ENCODE results near the gene SPOP.
"Not testable (repeated sequence)": the region's sequence is repeated elsewhere in the genome, so short reads cannot be mapped to it uniquely, and the experiment has no call there.

SPOP gene

GRCh38 chr17:49571764-49572163, 106.1 kb downstream of the SPOP start:
- DNase-seq (ENCODE audit: low read depth) = no peak

DNA sequence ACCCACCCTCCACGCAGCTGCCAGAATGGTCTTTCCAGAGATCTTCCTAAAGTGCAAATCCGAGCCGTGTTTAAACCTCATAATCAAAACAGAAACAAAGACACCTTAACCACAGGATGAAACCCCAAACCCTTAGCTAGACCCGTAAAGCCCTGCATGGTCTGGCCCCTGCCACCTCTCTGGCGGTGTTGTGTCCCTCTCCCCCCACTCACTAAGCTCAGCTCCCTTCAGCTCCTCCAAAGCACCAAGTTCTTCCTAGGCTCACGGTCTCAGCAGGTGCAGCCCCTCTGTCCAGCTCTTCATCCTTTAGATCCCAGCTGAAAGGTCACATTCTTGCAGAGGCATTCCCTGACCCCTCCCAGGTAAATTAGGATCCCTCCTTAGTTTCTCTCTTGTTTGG, 106.6 kb downstream of the SPOP start:
- no peak for DNase-seq (ENCODE audit: low read depth)

DNA sequence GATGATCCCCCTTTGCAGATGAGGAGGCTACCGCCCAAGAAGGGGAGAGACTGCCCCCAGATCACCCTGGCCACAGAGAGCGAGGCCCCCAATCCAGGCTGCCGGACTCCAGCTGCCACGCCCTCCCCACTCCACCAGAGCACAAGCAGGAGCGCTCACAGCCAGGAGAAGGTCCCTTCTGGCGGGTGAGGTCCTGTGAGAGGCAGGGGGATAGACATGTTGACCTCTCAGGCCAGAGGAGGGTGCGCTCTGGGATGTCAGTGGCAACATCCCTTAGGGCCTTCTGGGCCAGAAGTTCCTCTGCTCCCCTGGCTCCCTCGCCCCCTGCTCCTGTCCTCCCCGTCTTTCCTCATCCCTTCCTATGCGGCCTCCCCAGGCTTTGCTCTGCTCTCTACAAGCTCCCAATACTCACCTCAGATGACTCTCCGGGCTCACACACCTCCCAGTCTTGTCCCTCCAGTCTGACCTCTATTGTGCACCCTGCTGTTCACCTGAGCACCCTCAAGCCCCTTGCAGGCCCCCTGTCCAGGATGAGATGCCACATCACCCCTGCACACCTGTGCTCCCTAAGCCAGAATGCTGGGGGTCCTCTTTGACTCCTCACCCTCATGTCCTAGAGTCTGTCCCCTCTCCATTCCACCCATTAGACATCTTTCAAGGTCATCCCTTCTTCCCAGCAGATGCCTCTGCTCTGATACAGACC, 107.2 kb downstream of the SPOP start:
- DNase-seq (ENCODE audit: low read depth) = no peak

GRCh38 chr17:49568695-49569047, 109.2 kb downstream of the SPOP start:
- not testable (repeated sequence) for DNase-seq (ENCODE audit: low read depth)

DNA sequence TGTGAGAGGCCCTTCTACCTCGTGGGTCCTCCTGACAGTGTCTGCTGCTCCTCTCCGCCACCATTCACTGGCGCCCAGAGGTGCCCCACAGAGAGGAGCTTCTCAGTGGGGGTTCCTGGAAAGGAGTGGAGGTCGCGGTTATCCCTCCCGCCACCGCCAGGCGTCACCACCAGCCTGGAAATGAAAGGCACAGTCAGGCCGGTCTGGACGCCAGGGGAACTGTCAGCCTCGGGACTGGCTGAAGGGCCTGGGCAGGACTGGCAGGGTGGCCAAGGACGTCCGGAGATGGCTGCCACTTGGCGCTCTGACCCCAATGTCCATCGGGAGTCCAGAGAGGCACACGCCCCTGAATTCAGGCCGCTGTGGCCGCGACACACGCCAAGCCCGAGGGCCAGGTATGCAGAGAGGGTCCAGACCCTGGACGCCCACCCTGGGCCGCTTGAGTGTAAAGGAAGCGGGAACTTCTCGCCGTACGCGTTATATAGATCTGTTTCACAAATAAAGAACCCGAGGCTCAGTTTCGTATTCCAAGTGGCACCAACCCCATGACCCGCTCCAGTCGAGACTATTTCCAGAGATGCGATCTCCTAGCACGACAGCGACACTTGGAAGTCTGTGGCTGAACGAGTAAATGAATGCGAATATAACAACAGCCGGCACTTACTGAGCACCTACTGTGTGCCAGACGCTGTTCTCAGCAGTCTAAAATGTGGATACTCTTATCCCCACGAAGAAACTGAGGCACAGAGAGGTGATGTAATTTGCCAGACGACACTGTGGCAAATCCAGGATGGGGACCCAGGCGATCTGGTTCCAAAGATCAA, 109.8 kb downstream of the SPOP start:
- peak; percentile 84 for DNase-seq (ENCODE audit: low read depth)

DNA sequence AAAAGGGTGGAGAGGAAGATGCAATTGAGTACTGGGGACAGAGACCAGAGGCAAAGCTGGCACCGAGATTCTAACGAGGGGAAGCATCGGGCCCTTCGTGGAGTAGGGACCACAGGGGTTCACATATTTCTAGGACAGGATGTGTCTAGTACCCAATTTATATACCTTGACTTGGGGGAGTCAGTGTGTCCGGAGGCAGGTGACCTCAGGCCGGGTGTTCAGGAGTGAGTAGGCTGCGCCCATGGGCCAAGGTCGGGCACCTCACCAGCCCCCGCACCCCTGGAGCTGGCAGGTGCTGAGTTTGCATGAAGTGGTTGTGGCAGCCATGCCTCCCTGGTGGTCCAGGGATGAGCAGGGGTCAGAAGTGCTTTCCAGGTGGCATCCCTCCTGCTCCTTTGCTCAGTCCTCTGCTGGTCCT, 110.8 kb downstream of the SPOP start:
- no peak for DNase-seq (ENCODE audit: low read depth)

DNA sequence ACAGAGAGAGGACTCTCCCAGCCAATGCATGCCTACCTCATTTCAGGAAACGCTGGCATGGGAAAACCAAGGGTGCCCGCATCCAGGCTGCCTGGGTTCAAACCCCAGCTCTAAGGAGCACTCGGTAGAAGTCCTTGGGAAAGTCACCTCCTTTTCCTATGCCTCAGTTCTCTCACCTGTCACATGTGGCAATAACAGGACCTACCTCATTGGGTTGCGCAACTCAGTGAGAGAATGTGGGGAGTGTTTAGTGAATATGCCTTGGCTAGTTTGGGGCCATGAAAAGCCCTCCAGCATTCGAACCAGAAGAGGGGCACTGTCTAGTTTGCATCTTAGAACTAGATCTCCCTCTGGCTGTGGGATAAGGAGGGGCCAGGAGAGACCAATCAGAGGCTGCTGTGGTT, 111.2 kb downstream of the SPOP start:
- no peak for DNase-seq (ENCODE audit: low read depth)

- DNase-seq (ENCODE audit: low read depth) = no peak
Observed at GRCh38 chr17:49565948-49566491, 111.9 kb downstream of the SPOP start.

DNA sequence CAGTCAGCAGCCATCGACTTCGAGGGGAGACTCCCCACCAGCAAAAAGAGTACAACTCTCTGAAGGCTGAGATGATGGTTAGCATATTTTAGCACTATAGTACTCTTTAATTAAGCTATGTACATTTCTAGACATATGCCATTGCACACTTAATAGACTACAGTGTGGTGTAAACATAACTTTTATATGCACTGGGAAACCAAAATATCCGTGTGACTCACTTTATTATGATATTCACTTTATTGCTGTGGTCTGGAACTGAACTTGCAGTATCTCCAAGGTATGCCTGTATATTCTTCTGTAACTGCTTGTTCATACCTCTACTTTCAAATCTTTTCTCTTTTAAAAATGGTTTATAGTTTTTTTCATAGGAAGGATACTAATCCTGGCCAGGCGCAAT, 113.3 kb downstream of the SPOP start:
- no peak for DNase-seq (ENCODE audit: low read depth)

DNA sequence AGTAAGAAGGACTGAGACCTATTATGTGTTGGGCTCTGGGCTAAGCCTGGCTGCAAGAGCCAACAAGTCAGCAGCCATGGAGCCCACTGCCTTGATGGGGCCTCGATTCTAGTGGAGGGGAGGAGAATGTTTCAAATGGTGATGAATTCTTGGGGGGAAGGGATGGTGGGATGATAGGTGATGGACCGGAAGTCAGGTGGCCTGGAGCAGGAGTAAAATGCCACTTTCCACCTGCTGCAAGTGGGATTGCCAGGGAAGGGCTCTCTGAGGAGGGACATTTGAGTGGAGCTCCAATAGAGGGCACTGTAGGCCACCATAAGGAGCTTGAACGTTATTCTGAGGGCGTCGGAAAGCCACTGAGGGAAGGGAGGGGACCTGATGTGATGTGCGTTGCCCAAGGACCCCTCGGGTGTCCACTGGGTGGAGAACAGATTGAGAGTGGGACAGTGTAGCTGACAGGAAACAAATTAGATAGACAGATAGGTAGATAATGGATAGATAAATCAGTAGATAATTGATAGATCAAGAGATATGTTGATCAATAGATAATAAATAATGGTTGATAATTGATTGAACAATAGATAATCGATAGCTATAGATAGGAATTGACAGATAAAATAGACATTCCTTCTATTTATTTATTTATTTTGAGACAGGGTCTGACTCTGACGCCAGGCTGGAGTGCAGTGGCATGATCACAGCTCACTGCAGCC, 120.4 kb downstream of the SPOP start:
- DNase-seq (ENCODE audit: low read depth) = no peak

GRCh38 chr17:49556223-49556943, 121.5 kb downstream of the SPOP start:
- DNase-seq (ENCODE audit: low read depth) = peak; percentile 86

GRCh38 chr17:49555495-49556222, 122.2 kb downstream of the SPOP start:
- DNase-seq (ENCODE audit: low read depth) = no peak

- DNase-seq (ENCODE audit: low read depth) = no peak
Observed at GRCh38 chr17:49554694-49555494, 123.0 kb downstream of the SPOP start.

DNA sequence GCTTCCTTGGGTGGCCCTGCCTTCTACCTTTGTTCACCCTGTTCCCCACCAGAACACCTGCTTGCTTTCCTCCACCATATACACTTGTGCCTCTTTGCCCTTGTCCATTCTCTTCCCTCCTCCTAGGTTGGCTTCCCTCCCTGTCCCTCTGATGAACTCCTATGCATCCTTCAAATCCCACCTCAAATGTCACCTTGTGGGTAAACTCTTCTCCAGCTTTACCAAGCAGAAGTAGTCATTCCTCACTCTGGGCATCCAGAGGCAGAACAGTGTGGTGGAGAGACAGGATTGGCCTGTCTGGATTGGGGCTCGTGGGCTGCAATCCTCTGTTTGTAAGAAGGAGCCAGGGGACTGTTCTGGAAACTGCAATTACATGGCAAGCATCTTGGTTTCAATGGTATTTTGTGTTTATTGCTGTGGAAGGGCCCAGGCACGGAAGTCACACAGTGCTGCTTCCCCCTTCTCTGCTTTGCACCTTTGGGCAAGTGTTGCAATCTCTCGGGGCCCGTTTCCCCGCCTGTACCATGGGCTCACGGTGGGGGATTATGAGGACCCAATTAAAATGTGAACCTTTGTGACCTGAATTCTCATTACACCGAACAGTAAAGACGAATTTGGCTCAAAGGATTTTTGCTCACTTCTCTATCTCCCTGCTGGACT, 124.1 kb downstream of the SPOP start:
- DNase-seq (ENCODE audit: low read depth) = no peak

- DNase-seq (ENCODE audit: low read depth) = no peak
Observed at GRCh38 chr17:49552070-49552751, 125.7 kb downstream of the SPOP start.

- no peak for DNase-seq (ENCODE audit: low read depth)
Observed at GRCh38 chr17:49551221-49552069, 126.5 kb downstream of the SPOP start.

DNA sequence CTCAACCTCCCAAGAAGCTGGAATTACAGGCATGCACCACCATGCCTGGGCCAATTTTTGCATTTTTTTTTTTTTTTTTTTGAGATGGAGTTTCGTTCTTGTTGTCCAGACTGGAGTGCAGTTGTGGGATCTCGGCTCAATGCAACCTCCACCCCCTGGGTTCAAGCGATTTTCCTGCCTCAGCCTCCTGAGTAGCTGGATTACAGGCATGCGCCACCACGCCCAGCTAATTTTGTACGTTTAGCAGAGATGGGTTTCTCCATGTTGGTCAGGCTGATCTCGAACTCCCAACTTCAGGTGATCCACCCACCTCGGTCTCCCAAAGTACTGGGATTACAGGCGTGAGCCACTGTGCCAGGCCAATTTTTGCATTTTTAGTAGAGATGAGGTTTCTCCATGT, 127.1 kb downstream of the SPOP start:
- not testable (repeated sequence) for DNase-seq (ENCODE audit: low read depth)

Data from activated T-cell treated with anti-CD3 and anti-CD28 coated beads for 48 hours (primary cell).